Suprapubic skin (tissue), 4 donors: ENCODE results near the gene TTC23. TPM values are rescaled to one million over a fixed set of nuclear protein-coding genes. Genes with fewer than 3 reads are reported as not detected.
"Not testable (repeated sequence)": the region's sequence is repeated elsewhere in the genome, so short reads cannot be mapped to it uniquely, and the experiment has no call there.

ENCODE experiments used
- DNase-seq, 2 donors: peaks; one replicate each; pipeline ENCODE4 v3.0.0-alpha.2; 2019; ENCODE audit warnings: low spot score in 2 of 2
- H3K27ac ChIP-seq: fragments of 200-600 bp; sonication (generic); one replicate; pipeline ENCODE4 v1.5.1; 2019
- H3K27me3 ChIP-seq: fragments of 200-600 bp; sonication (generic); one replicate; pipeline ENCODE4 v1.5.1; 2019
- H3K36me3 ChIP-seq: fragments of 200-600 bp; sonication (generic); one replicate; pipeline ENCODE4 v1.5.1; 2019
- H3K4me1 ChIP-seq: fragments of 200-600 bp; sonication (generic); one replicate; pipeline ENCODE4 v1.5.1; 2019
- H3K4me3 ChIP-seq: fragments of 200-600 bp; sonication (generic); one replicate; pipeline ENCODE4 v1.5.1; 2019; ENCODE audit warnings: mild to moderate bottlenecking
- H3K9me3 ChIP-seq: fragments of 200-600 bp; sonication (generic); one replicate; pipeline ENCODE4 v1.5.1; 2019
- EP300 ChIP-seq: sonication (generic); formaldehyde crosslinking; IDR thresholded peaks from one replicate; pipeline ENCODE4 v1.6.1; 2017; ENCODE audit warnings: antibody characterized with exemption
- POLR2A ChIP-seq, 2 donors: fragments of 450-650 bp; IDR thresholded peaks; one replicate each; pipeline ENCODE4 v1.6.1; 2017; ENCODE audit warnings: antibody characterized with exemption in 2 of 2, mild to moderate bottlenecking in 2 of 2, moderate library complexity in 2 of 2
- POLR2AphosphoS5 ChIP-seq, 3 donors: sonication (generic); formaldehyde crosslinking; IDR thresholded peaks; one replicate each; pipeline ENCODE4 v1.6.1; 2017; ENCODE audit warnings: antibody characterized with exemption in 3 of 3
- WGBS: methylation state at CpG from one replicate; pipeline ENCODE4 v1.1.5; 2018; 5-methylcytosine and 5-hydroxymethylcytosine counted together
- total RNA-seq, 4 donors: library from RNA; depleted of rRNA; stranded (reverse); fragments of >200 nt; gene quantifications; one replicate each; pipeline ENCODE4 v1.1.0, GENCODE V29; 2016
- TF ChIP-seq, protein P1 (sequence below), 2 donors: fragments of 200-600 bp in 1 of 2; fragments of 450-650 bp in 1 of 2; sonication (generic) in 1 of 2; IDR thresholded peaks; one replicate each; pipeline ENCODE4 v1.5.1; 2016 to 2019; ENCODE audit warnings: antibody characterized with exemption in 2 of 2, mild to moderate bottlenecking in 1 of 2, moderate library complexity in 1 of 2

Gene TTC23
- total RNA-seq, 4 donors from 2014 or later, result 14.4 to 34.6 (median 17.6) TPM

DNA sequence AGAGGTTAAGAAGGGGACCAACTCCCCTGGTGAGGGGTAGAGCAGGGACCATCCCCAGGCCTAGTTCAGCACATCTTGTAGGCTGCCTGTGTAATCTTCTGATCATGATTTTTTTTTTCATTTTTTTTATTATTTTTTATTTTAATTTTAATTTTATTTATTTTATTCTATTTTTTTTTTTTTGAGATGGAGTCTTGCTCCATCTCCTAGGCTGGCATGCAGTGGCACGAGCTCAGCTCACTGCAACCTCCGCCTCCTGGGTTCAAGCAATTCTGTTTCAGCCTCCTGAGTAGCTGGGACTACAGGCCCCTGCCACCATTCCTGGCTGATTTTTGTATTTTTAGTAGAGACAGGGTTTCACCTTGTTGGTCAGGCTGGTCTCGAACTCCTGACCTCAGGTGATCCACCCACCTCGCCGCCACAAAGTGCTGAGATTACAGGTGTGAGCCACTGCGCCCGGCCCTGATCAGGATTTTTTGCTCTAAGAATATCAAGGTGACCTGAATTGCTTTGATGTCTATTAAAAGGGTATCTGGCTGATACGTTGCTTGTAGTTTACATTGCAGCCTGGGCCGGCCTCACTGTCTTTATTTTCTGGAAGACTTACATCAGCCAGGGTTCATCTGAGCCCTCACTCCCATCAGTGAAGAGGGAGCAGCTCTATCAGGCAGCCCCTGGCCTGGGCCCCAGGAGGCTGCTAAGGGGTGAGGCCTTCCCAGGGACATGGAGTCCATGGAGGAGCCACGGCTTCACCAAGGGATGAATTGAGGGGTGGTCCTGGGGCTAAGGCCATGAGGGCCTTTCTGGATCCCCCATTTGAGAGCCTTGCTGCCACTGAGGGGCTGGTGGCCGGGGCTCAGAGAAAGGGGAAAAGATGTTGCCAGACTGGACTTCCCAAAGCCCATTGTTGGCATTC lies 133.8 kb downstream of the TTC23 start:
- 85% methylated on average over 11 of the region's 11 CpGs for WGBS
- H3K4me1 ChIP-seq, result peaks cover 3% of the 10 kb centered on the region
- no peak overlapping the region for H3K27ac ChIP-seq
- TF ChIP-seq POLR2AphosphoS5 (IDR thresholded peaks at IDR 0.05), result no peak
- no peak for TF ChIP-seq POLR2A (IDR thresholded peaks at IDR 0.05)
- TF ChIP-seq, protein P1, sequence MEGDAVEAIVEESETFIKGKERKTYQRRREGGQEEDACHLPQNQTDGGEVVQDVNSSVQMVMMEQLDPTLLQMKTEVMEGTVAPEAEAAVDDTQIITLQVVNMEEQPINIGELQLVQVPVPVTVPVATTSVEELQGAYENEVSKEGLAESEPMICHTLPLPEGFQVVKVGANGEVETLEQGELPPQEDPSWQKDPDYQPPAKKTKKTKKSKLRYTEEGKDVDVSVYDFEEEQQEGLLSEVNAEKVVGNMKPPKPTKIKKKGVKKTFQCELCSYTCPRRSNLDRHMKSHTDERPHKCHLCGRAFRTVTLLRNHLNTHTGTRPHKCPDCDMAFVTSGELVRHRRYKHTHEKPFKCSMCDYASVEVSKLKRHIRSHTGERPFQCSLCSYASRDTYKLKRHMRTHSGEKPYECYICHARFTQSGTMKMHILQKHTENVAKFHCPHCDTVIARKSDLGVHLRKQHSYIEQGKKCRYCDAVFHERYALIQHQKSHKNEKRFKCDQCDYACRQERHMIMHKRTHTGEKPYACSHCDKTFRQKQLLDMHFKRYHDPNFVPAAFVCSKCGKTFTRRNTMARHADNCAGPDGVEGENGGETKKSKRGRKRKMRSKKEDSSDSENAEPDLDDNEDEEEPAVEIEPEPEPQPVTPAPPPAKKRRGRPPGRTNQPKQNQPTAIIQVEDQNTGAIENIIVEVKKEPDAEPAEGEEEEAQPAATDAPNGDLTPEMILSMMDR (IDR thresholded peaks at IDR 0.05), result no peak
- no peak for TF ChIP-seq EP300
- no peaks in the 10 kb centered on the region for H3K36me3 ChIP-seq
- no peaks in the 10 kb centered on the region for H3K9me3 ChIP-seq
- DNase-seq, result no peak
- no peak overlapping the region for H3K4me3 ChIP-seq
- no peaks in the 10 kb centered on the region for H3K27me3 ChIP-seq

DNA sequence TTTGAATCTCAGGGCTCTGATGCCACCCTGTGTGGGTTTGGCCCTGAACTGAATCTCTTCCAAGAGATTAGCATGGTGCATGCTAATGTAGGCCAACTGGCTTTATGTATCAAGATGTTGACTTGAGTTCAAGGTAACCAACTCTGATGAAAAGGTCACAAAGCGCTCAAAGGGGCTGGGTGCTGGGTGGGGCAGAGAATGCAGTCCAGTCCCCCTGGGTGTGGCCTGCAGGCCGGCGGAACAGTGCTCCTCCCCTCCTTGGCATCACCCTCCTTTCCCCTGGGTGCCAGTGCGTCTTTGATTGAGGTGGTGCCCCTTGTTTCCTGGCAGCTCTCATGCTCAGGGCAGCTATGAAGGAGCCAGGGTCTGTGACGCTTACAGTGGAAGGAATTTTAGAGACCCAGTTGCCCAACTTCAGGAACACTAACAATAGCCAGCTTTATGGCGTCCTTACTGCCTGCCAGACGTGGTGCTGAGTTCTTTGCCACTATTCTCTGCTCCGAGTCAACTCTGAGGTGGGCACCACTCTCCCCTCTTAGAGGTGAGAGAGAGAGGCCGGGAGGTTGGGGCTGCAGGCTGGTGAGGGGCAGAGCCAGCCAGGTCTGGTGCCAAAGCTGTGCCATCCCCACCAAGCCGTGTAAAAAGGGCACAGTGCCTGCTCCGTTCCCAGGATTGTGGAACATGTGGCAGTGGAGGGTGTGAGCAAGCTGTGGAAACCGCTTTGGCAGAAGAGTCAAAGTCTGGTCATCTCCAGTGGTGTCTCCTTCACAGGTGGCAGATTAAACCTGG lies 134.7 kb downstream of the TTC23 start:
- 62% methylated on average over 10 of the region's 12 CpGs for WGBS
- no peak for DNase-seq
- H3K4me3 ChIP-seq, result no peak overlapping the region
- TF ChIP-seq EP300 (peak; percentile 48), POLR2AphosphoS5 (IDR thresholded peaks at IDR 0.05) (no peak)
- peaks cover 3% of the 10 kb centered on the region for H3K4me1 ChIP-seq
- H3K27me3 ChIP-seq, result no peaks in the 10 kb centered on the region
- no peaks in the 10 kb centered on the region for H3K36me3 ChIP-seq
- no peak overlapping the region for H3K27ac ChIP-seq
- H3K9me3 ChIP-seq, result no peaks in the 10 kb centered on the region

DNA sequence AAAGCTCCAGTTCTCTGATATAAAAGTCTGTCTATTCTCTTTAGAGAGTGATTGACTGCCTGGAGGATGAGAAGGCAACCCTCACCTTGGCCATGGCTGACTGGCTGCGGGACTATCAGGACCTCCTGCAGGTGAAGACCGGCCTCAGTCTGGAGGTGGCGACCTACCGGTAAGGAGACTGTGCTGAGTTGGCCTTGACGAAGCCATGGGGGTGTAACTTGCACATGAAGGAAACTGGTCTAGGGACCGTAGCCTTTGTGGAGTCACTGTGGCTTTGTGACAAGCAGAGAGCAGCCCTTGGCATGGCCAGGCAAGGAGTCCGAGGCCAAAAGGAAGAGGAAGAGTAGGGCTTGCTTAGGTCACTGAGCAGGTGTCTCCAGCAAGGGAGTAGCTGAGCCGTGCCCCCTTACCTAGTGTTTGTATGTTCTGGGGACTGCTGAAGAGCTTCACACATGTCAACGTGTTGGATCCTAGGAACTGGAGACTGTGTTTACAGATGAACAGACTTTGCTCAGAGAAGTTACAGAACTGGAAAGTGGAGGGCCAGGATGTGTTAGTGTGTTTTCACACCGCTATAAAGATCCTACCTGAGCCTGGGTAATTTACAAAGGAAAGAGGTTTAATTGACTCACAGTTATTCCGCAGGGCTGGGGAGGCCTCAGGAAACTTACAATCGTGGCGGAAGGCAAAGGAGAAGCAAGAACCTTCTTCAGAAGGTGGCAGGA lies 135.7 kb downstream of the TTC23 start:
- WGBS, result 86% methylated on average over 11 of the region's 13 CpGs
- TF ChIP-seq, protein P1 (IDR thresholded peaks at IDR 0.05), result no peak
- no peak for TF ChIP-seq POLR2A (IDR thresholded peaks at IDR 0.05)
- no peak for TF ChIP-seq POLR2AphosphoS5 (IDR thresholded peaks at IDR 0.05)
- no peak for TF ChIP-seq EP300
- no peak for DNase-seq
- H3K36me3 ChIP-seq, result no peaks in the 10 kb centered on the region
- peak overlapping the region; percentile 10 for H3K27ac ChIP-seq
- peaks cover 3% of the 10 kb centered on the region for H3K4me1 ChIP-seq
- H3K27me3 ChIP-seq, result no peaks in the 10 kb centered on the region
- no peaks in the 10 kb centered on the region for H3K9me3 ChIP-seq
- no peak overlapping the region for H3K4me3 ChIP-seq

DNA sequence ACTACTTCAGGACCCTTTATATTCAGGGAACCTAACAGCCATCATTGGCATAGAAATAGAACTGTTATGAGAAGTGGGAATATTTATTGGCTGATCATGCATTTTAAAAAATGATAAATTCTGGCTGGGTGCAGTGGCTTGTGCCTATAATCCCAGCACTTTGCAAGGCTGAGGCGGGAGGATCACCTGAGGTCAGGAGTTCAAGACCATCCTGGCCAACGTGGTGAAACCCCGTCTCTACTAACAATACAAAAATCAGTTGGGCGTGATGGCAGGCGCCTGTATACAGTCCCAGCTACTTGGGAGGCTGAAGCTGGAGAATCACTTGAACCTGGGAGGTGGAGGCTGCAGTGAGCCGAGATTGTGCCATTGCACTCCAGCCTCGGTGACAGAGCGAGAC lies 137.7 kb downstream of the TTC23 start:
- not testable (repeated sequence) for H3K27ac ChIP-seq, H3K9me3 ChIP-seq, DNase-seq, H3K4me3 ChIP-seq, H3K27me3 ChIP-seq, H3K36me3 ChIP-seq, H3K4me1 ChIP-seq
- 77% methylated on average over 8 of the region's 8 CpGs for WGBS

DNA sequence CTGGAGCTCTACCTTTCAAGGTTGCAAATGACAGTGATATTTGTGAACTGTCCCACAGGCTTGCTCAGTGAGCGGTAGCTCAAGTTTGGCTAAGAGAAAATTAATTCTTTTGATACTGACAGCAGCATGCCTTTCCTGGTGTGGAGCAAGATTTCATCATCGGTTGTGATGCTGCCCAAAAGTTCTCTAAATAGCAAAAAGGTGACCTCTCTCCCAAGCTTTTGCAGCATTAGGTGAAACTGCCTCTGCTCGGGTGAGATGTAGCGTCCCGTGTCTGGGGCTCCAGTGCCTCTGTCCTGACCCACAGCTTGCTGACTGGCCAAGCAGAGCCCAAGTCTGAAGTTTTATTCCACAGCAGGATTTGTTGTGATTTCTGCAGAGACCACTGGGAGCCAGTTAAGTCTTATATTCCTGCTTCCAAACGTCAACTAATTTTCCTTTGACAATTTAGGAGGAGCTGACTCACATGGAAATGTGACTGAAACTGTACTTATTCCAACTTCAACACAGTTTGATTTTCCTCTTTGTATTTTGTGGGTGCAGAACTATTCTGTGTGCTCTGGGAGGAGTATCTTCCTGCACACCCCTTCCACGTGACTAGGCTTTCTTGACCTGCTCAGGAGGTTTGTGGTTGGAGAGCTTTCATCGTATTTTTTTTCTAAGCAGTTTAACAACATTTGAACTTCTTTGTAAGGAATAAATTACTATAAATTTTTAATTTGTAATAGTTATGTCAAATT lies 138.6 kb downstream of the TTC23 start:
- Histone ChIP-seq H3K27ac (peak overlapping the region; percentile 23), H3K4me3 (no peak overlapping the region), H3K4me1 (peaks cover 8% of the 10 kb centered on the region), H3K9me3 (no peaks in the 10 kb centered on the region), H3K27me3 (peaks cover 11% of the 10 kb centered on the region), H3K36me3 (no peaks in the 10 kb centered on the region)
- no peak for TF ChIP-seq POLR2AphosphoS5 (IDR thresholded peaks at IDR 0.05)
- TF ChIP-seq POLR2A (IDR thresholded peaks at IDR 0.05), result no peak
- no peak for TF ChIP-seq EP300
- TF ChIP-seq, protein P1 (IDR thresholded peaks at IDR 0.05), result no peak
- DNase-seq, result no peak
- 53% methylated on average over 8 of the region's 8 CpGs for WGBS
